ENCODE results near the gene CUZD1. TPM values are rescaled to one million over a fixed set of nuclear protein-coding genes. Genes with fewer than 3 reads are reported as not detected.

Gene CUZD1
- total and polyA plus RNA-seq, 2 donors from 2014 or later, result 0.54 to 0.65 TPM

DNA sequence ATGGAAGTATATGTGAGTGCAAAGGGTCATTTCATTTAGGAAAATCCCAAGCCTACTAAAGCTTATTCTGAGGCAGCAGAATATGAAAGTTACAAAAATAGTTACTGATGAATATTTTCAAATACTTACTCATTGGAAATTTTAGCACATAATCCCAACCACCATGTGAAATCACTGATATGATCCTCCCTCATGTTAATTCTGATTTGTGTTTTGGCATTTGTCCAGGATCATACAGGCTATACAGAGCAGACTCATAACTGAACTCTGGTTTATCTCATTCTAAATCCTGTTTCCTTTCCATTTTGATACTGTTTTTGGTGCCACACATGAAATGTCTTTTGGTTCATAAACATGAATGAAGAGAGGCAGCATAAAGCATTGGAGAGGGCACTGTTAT lies 37.1 kb upstream of the CUZD1 start:
- FAIRE-seq (no peak), DNase-seq (no peak)
- peaks cover 0 to 5% (median 2%) of the 10 kb centered on the region in 3 donors for H3K4me1 ChIP-seq (ENCODE audit: control insufficient read depth in 2 of 3, insufficient read depth in 2 of 3, low read depth in 1 of 3, low read length in 3 of 3)
- H3K27me3 ChIP-seq (ENCODE audit: control insufficient read depth, insufficient read depth, low read length), result no peaks in the 10 kb centered on the region
- intact Hi-C loops (cut with DNase I), result no loop called here
- no peaks in the 10 kb centered on the region for H3K9me3 ChIP-seq (ENCODE audit: control insufficient read depth in 2 of 3, insufficient read depth in 1 of 3, low read length in 3 of 3)
- H3K36me3 ChIP-seq (ENCODE audit: control insufficient read depth in 2 of 3, insufficient read depth in 3 of 3, low read length in 3 of 3), result no peaks in the 10 kb centered on the region
- TF ChIP-seq, protein P1, sequence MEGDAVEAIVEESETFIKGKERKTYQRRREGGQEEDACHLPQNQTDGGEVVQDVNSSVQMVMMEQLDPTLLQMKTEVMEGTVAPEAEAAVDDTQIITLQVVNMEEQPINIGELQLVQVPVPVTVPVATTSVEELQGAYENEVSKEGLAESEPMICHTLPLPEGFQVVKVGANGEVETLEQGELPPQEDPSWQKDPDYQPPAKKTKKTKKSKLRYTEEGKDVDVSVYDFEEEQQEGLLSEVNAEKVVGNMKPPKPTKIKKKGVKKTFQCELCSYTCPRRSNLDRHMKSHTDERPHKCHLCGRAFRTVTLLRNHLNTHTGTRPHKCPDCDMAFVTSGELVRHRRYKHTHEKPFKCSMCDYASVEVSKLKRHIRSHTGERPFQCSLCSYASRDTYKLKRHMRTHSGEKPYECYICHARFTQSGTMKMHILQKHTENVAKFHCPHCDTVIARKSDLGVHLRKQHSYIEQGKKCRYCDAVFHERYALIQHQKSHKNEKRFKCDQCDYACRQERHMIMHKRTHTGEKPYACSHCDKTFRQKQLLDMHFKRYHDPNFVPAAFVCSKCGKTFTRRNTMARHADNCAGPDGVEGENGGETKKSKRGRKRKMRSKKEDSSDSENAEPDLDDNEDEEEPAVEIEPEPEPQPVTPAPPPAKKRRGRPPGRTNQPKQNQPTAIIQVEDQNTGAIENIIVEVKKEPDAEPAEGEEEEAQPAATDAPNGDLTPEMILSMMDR (IDR thresholded peaks at IDR 0.05; ENCODE audit: borderline replicate concordance, extremely low read depth, insufficient read depth), result no peak
- H3K4me3 ChIP-seq (ENCODE audit: low read length in 3 of 3), result no peak overlapping the region
- no peak overlapping the region for H3K9ac ChIP-seq (ENCODE audit: low read length in 3 of 3)
- no peak overlapping the region for H3K27ac ChIP-seq (ENCODE audit: low read depth in 2 of 2, low read length in 2 of 2)

DNA sequence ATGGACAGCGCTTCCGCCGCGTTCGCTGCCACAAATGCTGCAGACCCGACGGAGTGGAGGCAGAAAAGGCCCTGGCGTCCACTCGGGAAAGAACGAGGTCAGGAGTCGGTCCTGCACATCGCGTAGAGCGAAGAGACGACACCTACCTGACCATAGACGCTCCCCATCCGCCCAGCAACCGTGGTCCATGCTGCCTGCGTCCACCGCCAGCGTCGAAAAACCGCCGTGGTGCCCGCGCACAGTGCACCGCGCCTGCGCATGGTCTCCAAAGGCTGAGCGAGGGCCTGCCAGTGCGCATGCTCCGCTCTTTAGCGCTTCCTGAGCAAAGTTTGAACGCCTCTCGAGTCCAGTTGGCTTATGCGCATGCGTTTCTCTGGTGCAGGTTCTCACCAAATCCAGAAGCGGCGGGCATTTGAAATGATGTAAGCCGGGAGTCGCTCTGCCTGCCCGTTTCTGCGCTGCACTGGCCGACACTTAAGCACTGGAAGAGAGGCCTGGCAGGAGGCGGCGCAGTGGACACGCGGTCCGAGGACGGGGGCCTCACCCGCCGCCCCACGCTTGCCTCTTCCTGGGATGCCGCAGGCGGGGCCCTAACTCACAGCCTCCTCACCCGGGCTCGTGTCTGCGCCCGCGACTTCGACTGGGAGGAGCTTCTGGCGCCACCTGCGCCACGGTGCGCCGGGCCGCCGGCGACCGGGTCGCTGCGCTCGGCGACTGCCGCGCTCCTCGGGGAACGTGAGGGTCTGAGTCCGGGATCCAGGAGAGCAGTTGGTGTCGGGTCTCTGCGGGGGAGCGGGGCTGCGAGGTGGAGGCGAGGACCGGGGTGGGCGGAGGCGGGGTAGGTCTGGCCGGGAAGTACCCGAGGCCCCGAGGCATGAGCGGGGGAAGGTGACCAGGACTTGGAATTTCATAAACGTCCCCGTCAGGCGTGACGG lies 33.9 kb upstream of the CUZD1 start, which contains the start of gene FAM24B:
Gene FAM24B, minus strand, starts transcription at position 243 of the 935 bp plus-strand sequence. CDS start 29,066 bp downstream, outside the sequence.
- Histone ChIP-seq H3K27ac (ENCODE audit: low read depth in 2 of 2, low read length in 2 of 2) (peak within 1 kb of the TSS in 1 of 2 donors; percentile 16), H3K9me3 (ENCODE audit: control insufficient read depth in 2 of 3, insufficient read depth in 1 of 3, low read length in 3 of 3) (no peaks in the 10 kb centered on the region), H3K4me1 (ENCODE audit: control insufficient read depth in 2 of 3, insufficient read depth in 2 of 3, low read depth in 1 of 3, low read length in 3 of 3) (peaks cover 0 to 5% (median 2%) of the 10 kb centered on the region in 3 donors), H3K27me3 (ENCODE audit: control insufficient read depth, insufficient read depth, low read length) (no peaks in the 10 kb centered on the region), H3K9ac (ENCODE audit: low read length in 3 of 3) (peak within 1 kb of the TSS; percentile 51 to 72 (median 70)), H3K36me3 (ENCODE audit: control insufficient read depth in 2 of 3, insufficient read depth in 3 of 3, low read length in 3 of 3) (no peaks in the 10 kb centered on the region), H3K4me3 (ENCODE audit: low read length in 3 of 3) (peak within 1 kb of the TSS; percentile 75 to 94 (median 85))
- FAIRE-seq (no peak), DNase-seq (peak; percentile 96 to 99 (median 97))
- TF ChIP-seq, protein P1 (IDR thresholded peaks at IDR 0.05; ENCODE audit: borderline replicate concordance, extremely low read depth, insufficient read depth), result no peak
- intact Hi-C loops (cut with DNase I), result no loop called here

DNA sequence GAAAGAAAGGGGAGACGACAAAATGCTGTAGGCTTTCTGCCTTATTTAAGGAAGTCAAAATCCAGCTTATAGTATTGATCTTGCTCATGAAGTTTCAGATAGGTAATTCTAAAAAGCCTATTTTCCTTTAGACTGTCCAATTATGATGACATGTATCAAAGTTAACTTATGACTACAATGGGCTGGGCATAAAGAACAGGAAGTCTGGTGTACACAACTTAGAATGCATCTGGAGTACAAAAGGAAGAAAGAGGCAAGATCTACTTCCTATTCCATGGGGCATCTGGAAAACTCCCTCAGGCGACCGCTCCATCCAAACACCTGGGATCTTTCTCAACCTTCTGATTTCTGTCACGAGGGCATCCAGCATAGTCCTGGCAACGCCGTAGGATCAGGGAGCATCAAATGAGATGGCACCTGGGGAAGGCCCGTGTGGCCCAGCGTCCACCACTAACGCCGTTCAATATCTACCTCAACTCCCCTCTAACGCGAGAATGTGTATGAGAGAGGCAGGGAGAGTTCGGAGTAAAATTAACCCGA lies 33.2 kb upstream of the CUZD1 start:
- TF ChIP-seq, protein P1 (IDR thresholded peaks at IDR 0.05; ENCODE audit: borderline replicate concordance, extremely low read depth, insufficient read depth), result no peak
- Histone ChIP-seq H3K4me1 (ENCODE audit: control insufficient read depth in 2 of 3, insufficient read depth in 2 of 3, low read depth in 1 of 3, low read length in 3 of 3) (peaks cover 0 to 5% (median 2%) of the 10 kb centered on the region in 3 donors), H3K9ac (ENCODE audit: low read length in 3 of 3) (peak overlapping the region; percentile 51 to 72 (median 70)), H3K27me3 (ENCODE audit: control insufficient read depth, insufficient read depth, low read length) (no peaks in the 10 kb centered on the region), H3K9me3 (ENCODE audit: control insufficient read depth in 2 of 3, insufficient read depth in 1 of 3, low read length in 3 of 3) (no peaks in the 10 kb centered on the region), H3K27ac (ENCODE audit: low read depth in 2 of 2, low read length in 2 of 2) (peak overlapping the region in 1 of 2 donors; percentile 16), H3K4me3 (ENCODE audit: low read length in 3 of 3) (peak overlapping the region; percentile 75 to 94 (median 85)), H3K36me3 (ENCODE audit: control insufficient read depth in 2 of 3, insufficient read depth in 3 of 3, low read length in 3 of 3) (no peaks in the 10 kb centered on the region)
- intact Hi-C loops (cut with DNase I), result no loop called here
- FAIRE-seq, result no peak
- no peak for DNase-seq

All from kidney (tissue), 14 donors.